IMR-90 (cell line): Measurements from ENCODE around the gene PIEZO1.

Experiments
- CEBPB ChIP-seq: IDR thresholded peaks from 2 replicates; pipeline ENCODE4 v1.6.1; 2012; ENCODE audit warnings: low read depth, low read length, improper control_type of control experiment
- CTCF ChIP-seq: conservative IDR thresholded peaks from 2 replicates; pipeline ENCODE4 v1.5.1; 2012; ENCODE audit warnings: mild to moderate bottlenecking, low read depth, low read length, improper control_type of control experiment
- ELK1 ChIP-seq: fragments of 150-350 bp; IDR thresholded peaks from 2 replicates; pipeline ENCODE4 v1.6.1; 2016; ENCODE audit warnings: low read depth, mild to moderate bottlenecking, low read length, moderate library complexity, borderline replicate concordance
- FOS ChIP-seq: fragments of 150-350 bp; IDR thresholded peaks from 2 replicates; pipeline ENCODE4 v1.6.1; 2016; ENCODE audit warnings: low read depth, low read length
- MXI1 ChIP-seq: IDR thresholded peaks from 2 replicates; pipeline ENCODE4 v1.6.1; 2012; ENCODE audit warnings: low read depth, mild to moderate bottlenecking, low read length, moderate library complexity, borderline replicate concordance
- POLR2A ChIP-seq: IDR thresholded peaks from 2 replicates; pipeline ENCODE4 v1.6.1; 2012; ENCODE audit warnings: mild to moderate bottlenecking, low read depth, low read length
- RAD21 ChIP-seq: IDR thresholded peaks from 2 replicates; pipeline ENCODE4 v1.6.1; 2012; ENCODE audit warnings: low read length, improper control_type of control experiment
- RFX5 ChIP-seq: IDR thresholded peaks from 2 replicates; pipeline ENCODE4 v1.8.0; 2012; ENCODE audit warnings: low read depth, mild to moderate bottlenecking, low read length, moderate library complexity
- USF2 ChIP-seq: fragments of 150-350 bp; IDR thresholded peaks from 2 replicates; pipeline ENCODE4 v1.6.1; 2017; ENCODE audit warnings: mild to moderate bottlenecking, antibody characterized with exemption, low read length, low read depth

- TF ChIP-seq USF2 (no peak), CTCF (no peak), CEBPB (no peak), MXI1 (no peak), RAD21 (no peak), POLR2A (no peak), RFX5 (no peak), FOS (no peak), ELK1 (no peak)
Measured at GRCh38 chr16:88719267-88719932, 65.6 kb downstream of the PIEZO1 start.
